OCI-M1 (cell line): Measurements from ENCODE around the gene DLEC1.
"Not testable (repeated sequence)": the region's sequence is repeated elsewhere in the genome, so short reads cannot be mapped to it uniquely, and the experiment has no call there.

Source experiments
- DNase-seq: peaks from one replicate; lab custom pipeline; 2025; lab: John Stamatoyannopoulos, UW

The DLEC1 gene

DNA sequence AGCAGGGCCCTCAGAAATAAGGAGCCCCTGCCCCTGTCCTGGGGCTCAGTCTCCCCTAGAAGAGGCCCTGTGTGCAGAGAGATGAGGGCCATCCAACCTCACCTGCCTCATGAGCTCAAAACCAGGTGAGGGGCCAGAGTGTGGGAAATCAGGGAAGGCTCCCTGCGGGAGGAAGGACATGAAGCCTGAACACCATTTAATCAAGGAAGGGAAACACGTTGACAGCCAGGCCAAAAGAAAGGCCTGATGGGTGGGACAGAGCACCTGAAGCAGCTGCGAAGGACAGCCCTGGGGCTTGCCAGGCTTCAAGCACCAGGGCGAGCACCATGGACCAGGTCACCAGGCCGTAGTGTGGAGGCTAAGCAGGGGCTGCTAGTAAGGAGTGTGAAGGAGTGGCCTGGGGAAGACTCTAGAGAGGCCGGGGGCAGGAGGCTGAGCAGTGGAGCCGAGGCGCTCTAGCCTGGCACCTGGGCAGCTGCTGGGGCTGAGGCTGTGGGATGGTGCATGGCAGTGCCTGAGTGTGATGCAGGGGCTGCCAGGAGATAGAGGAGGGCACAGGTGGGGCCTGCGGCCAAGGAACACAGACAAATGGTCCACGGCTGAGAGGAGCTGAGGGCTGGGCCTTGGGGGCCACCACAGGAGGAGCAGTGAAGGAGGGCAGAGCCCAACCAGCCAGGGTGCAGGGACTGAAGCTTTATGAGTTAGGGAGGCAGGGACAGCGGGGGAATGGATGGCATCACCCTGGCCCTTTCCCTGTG lies 81.9 kb downstream of the DLEC1 start:
- DNase-seq = no peak

GRCh38 chr3:38121451-38121831 lies 82.4 kb downstream of the DLEC1 start:
- no peak for DNase-seq

DNA sequence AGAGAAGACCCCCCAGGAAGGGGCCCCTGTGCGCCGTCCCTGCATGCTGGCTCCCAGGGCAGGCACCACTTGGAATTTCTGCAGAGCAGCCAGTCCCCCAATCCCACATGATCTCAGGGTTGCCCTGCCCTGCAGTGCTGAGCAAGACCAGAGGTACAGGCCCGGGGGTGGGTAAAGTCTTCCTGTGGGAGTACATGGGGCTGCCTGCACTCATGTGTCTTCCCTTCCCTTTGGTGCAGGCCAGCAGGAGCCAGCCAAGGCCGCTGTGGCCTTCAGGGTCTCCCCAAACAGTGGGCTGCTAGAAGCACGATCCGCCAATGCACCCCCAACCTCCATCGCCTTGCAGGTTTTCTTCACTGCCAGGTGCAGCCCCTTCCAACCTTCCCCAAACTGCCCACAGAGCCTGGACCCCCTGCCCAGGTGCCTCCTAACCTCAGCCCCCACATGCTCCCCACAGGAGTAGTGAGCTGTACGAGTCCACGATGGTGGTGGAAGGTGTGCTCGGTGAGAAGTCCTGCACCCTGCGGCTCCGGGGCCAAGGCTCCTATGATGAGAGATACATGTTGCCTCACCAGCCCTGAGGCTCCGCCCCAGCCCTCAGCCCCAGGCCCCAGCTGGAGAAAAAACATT lies 82.9 kb downstream of the DLEC1 start:
- DNase-seq = no peak

DNA sequence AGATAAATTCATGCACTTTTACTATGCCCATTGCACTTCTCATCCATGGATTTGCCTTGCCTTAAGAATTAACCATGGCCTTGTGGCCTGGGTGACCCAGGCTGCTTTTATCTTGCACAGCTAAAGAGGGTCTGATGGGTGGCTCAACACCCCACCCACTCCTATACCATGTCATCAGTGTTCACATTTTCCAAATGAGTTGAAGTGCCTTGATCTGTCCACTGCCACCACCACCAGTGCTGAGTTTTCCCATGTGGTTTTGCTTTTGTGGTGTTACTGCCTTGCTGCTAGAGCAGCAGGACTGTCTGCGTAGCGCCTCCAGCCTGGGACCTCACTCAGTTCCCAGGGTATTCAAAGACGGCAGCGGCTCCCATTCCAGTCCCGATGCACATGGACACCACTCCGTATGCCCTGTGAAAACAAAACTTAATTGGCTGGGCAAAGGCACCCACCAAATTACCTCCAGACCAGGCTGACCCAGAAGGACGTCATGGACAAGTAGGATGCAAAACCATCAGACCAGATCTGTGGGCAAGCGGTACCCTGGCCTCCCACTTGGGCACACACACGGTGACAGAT lies 83.8 kb downstream of the DLEC1 start:
- DNase-seq = no peak

DNA sequence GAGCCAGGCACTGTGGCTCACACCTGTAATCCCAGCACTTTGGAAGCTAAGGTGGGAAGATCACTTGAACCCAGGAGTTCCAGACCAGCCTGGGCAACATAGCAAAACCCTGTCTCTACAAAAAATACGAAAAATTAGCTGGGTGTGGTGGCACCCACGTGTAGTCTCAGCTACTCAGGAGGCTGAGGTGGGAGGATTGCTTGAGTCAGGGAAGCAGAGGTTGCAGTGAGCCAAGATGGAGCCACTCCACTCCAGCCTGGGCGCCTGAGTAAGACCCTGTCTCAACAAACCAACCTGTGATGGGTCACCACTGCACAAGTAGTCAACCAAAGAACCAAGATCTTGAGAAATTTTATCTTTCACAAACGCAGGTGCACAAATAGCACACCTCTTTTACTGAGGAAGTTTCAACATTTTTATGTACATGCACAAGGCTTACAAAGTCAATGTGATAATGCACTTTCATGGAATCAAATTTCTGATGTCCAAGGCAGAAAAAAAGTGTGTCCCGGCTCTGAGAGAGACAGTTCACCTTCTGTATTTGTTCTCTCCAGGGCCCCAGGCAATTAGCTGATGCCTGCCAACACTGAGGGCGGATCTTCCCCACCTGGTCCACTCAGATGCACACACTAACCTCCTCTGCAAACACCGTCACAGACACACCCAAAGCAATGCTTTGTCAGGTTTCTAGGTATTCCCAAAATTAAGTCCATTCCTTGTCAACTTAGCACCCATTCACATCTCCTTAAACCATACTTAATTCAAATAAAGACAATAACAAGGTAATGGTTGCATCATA lies 85.5 kb downstream of the DLEC1 start:
- no peak for DNase-seq

GRCh38 chr3:38125305-38126120 lies 86.5 kb downstream of the DLEC1 start:
- no peak for DNase-seq

- no peak for DNase-seq
These were observed 87.3 kb downstream of the DLEC1 start for GRCh38 chr3:38126121-38126892.

GRCh38 chr3:38127611-38128302 lies 88.7 kb downstream of the DLEC1 start:
- no peak for DNase-seq

GRCh38 chr3:38128303-38128655 lies 89.3 kb downstream of the DLEC1 start:
- DNase-seq = no peak

GRCh38 chr3:38129058-38129457 lies 90.0 kb downstream of the DLEC1 start:
- DNase-seq = no peak

GRCh38 chr3:38130631-38131065 lies 91.6 kb downstream of the DLEC1 start:
- DNase-seq = no peak

GRCh38 chr3:38131621-38132369 lies 92.8 kb downstream of the DLEC1 start:
- DNase-seq = peak; percentile 76

DNA sequence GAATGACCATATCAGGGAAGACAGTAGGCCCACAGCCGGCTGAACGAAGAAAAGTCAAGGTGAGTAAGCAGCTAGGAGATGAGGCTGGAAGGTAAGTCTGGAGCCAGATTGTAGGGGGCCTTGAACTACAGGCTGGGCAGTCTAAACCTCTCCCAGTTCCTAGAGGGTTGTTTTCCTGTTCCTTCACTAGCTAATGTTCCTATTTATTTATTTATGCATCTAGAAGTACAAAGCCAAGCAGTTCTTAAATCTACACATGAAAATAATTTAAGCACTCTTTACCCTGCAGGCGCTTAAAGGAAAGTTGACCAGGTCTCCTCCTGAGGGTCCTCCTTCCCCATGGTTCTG lies 94.2 kb downstream of the DLEC1 start:
- no peak for DNase-seq

DNA sequence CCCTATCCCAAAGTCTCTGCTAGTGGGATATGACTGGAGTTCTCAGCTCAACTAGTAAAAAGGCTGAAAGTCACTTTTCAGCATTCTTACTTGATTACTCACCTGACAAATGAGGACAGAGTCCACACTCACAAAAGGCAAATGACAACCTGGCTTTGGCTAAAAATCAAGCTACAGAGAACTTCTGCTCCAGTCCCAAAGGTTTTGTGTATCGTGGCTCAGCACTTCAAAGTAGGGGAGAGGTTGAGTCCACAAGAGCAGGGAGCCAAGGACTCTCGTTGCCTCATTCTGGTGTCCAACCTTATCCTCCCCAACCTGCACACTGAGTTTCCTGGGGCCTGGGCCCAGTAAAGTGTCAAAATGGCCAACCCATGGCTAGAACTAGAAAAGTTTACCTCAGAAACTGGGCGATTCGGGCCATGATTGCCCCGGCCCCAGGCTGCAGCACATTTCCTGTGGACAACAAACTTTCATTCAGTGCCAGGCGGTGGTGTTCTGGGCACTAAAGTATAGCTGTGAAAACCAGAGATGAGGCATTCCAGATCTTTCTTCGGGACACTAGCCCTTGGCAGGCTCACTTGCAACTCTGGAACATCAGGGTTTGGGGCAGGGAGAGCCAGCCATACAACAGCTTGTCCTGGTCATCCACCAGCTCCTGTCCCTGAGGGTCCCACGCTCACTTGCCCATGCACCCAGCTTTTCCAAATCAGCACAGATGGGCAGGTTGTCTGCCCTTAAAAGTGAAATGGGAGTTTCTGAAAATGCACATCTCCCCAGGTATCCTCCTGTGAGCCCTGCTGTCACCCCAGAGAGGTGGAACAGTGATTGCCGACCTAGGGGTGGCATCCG lies 94.8 kb downstream of the DLEC1 start:
- DNase-seq = no peak

GRCh38 chr3:38134517-38135143 lies 95.6 kb downstream of the DLEC1 start:
- not testable (repeated sequence) for DNase-seq

DNA sequence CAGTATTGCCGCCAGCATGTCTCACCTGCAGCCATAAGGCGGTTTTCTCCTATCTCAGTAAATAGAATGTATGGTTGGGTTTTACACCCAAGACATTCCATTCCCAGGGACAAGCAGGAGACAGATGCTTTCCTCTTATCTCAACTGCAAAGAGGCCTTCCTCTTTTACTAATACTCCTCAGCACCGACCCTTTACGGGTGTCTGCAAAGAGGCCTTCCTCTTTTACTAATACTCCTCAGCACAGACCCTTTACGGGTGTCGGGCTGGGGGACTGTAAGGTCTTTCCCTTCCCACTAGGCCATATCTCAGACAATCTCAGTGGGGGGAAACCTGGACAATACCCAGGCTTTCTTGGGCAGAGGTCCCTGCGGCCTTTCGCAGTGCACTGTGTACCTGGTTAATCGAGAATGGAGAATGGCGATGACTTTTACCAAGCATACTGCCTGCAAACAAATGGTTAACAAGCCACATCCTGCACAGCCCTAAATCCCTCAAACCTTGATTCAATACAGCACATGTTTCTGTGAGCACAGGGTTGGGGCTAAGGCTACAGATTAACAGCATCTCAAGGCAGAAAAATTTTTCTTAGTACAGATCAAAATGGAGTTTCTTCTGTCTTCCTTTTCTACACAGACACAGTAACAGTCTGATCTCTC lies 96.7 kb downstream of the DLEC1 start:
- peak; percentile 68 for DNase-seq

DNA sequence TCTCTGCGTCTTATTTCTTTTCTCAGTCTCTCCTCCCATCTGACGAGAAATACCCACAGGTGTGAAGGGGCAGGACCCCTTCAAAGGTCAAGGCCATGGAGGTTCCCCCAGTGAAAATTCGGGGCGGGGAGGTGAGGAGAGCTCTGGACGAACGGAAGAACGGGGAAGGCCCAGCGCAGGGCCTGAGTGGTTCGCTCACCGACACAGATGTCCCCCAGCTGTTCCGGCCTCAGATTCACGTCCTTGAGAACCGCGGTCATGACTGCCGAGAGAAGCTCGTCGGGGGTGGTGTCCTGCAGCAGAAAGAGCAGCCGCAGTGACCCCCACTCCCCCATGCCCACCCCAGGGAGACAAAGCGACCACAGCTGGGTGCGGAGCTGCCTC lies 97.4 kb downstream of the DLEC1 start:
- DNase-seq = no peak
